Heart left ventricle (tissue), 13 donors: ENCODE measurements around the gene IL1RAPL1.

Experiments used
- CTCF ChIP-seq, 12 donors: fragments of 200-600 bp; sonication (generic) in 4 of 12; IDR thresholded peaks; one replicate each; pipeline versions ENCODE4 v1.5.0 to v1.8.0; 2018 to 2022; ENCODE audit warnings: antibody characterized with exemption in 12 of 12, mild to moderate bottlenecking in 5 of 12
- POLR2A ChIP-seq, 2 donors: fragments of 450-650 bp; IDR thresholded peaks; one replicate each; pipeline ENCODE4 v1.6.1; 2017; ENCODE audit warnings: antibody characterized with exemption in 2 of 2, mild to moderate bottlenecking in 2 of 2, moderate library complexity in 2 of 2
- donor health status: ischemic (EF 13 %, LVEDD 7.1; RV severe dilation, severe dysfunction).
- donor health status: DM: no; HTN: yes; CAD: no.
- donor health status: DM: no; HTN: no; CAD: no.
- donor health status: ischemic (EF 25% LVEDD 6.9; RV normal size, moderate dysfunction).
- donor health status: ischemic (EF 25% LVEDD 5.7; RV mildly dilated, moderate dysfunction).
- donor health status: ischemic (EF 35%, LVEDD 5.7; RV mildly dilated, moderate dysfunction).
- donor health status: nonischemic (EF 11% LVEDD 7.7; RV severe dilation, severe dysfunction).
- donor health status: DM: yes; HTN: yes; CAD: no.
- donor health status: PGD.
- donor health status: ischemic (EF 29% LVEDD 5.4; RV normal size, mild dysfunction).
- donor health status: nonischemic (EF 23%, LVEDD 6.1; RV moderate dilation, normal function).

- TF ChIP-seq CTCF (IDR thresholded peaks at IDR 0.05) (no peak), POLR2A (IDR thresholded peaks at IDR 0.05) (no peak)
Measured at GRCh38 chrX:29241809-29242208, 654.6 kb downstream of the IL1RAPL1 start.
